Testis (tissue), 3 donors: Measurements from ENCODE around the gene SMYD3. TPM values are rescaled to one million over a fixed set of nuclear protein-coding genes. Genes with fewer than 3 reads are reported as not detected.

Experiments used
- DNase-seq: peaks from one replicate; pipeline ENCODE4 v3.0.0-alpha.2; 2019
- H3K27ac ChIP-seq, 2 donors: fragments of 200-600 bp; sonication (generic); one replicate each; pipeline ENCODE4 v1.5.1; 2019
- H3K27me3 ChIP-seq: fragments of 200-600 bp; sonication (generic); one replicate; pipeline ENCODE4 v1.5.1; 2019
- H3K36me3 ChIP-seq: fragments of 200-600 bp; sonication (generic); one replicate; pipeline ENCODE4 v1.5.1; 2017; ENCODE audit warnings: low read depth; ENCODE audit errors: missing control alignments
- H3K4me1 ChIP-seq: fragments of 200-600 bp; sonication (generic); one replicate; pipeline ENCODE4 v1.5.1; 2019
- H3K4me3 ChIP-seq, 2 donors: fragments of 200-600 bp; sonication (generic); one replicate each; pipeline ENCODE4 v1.5.1; 2017 to 2019
- H3K9me3 ChIP-seq: fragments of 200-600 bp; sonication (generic); one replicate; pipeline ENCODE4 v1.5.1; 2017
- POLR2A ChIP-seq: fragments of 450-650 bp; IDR thresholded peaks from one replicate; pipeline ENCODE4 v1.6.1; 2017; ENCODE audit warnings: antibody characterized with exemption, mild to moderate bottlenecking, moderate library complexity
- WGBS, 2 donors: methylation state at CpG; one replicate each; pipeline ENCODE4 v1.1.5; 2018; 5-methylcytosine and 5-hydroxymethylcytosine counted together
- intact Hi-C: fragments of 100-400 bp; cut with DNase I; formaldehyde crosslinking; loops from one replicate; pipeline ENCODE4 v1.15.1; 2023; ENCODE audit warnings: low total_unique reads
- polyA plus RNA-seq: library from polyadenylated mRNA; stranded (reverse); fragments of 350-450 nt; fragmentation: Illumina TruSeq; extraction: RNeasy Lipid Tissue Mini Kit (QIAGEN cat#74804); gene quantifications from one replicate; pipeline ENCODE4 v1.2.3, GENCODE V29; 2014; ENCODE audit warnings: low read depth, low replicate concordance; ENCODE audit not compliant: insufficient read depth
- total RNA-seq, 2 donors: library from RNA; depleted of rRNA; stranded (reverse); fragments of >200 nt; gene quantifications; one replicate each; pipeline ENCODE4 v1.2.3, GENCODE V29; 2016
- TF ChIP-seq, protein P1 (sequence below), 3 experiments: fragments of 450-650 bp in 2 of 3; fragments of 200-600 bp in 1 of 3; sonication (generic) in 1 of 3; IDR thresholded peaks; one replicate each; pipeline ENCODE4 v1.5.1; 2016 to 2019; ENCODE audit warnings: antibody characterized with exemption in 3 of 3, mild to moderate bottlenecking in 2 of 3, moderate library complexity in 1 of 3

SMYD3 gene
- total and polyA plus RNA-seq, 3 donors from 2014 or later: 23.0 to 38.8 (median 38.7) TPM

DNA sequence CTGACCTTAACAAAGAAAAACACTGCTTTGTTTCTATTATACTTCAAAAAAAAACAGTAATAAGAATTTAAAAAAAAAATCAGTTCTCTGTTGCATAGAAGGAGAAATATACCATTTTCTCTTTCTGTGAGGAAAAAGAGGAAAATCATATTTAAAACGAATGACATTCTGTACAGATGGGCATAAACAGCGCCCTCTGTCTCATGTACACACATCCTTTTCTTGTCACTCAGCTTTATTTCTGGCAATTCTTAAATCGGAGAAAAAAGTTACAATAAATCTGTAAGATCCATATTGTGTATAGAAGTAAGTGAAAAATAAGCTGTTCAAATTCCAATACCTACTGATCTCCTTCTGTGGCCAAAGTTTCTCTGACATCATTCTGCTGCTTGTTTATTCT, 245.4 kb downstream of the SMYD3 start:
- no peak overlapping the region for H3K27ac ChIP-seq
- 90 to 91% methylated on average over 3 of the region's 3 CpGs for WGBS, 2 donors
- no peaks in the 10 kb centered on the region for H3K27me3 ChIP-seq
- no peak overlapping the region for H3K4me3 ChIP-seq
- intact Hi-C loops: no loop called here
- DNase-seq: no peak
- H3K36me3 ChIP-seq: no peaks in the 10 kb centered on the region
- no peaks in the 10 kb centered on the region for H3K9me3 ChIP-seq
- TF ChIP-seq, protein P1, sequence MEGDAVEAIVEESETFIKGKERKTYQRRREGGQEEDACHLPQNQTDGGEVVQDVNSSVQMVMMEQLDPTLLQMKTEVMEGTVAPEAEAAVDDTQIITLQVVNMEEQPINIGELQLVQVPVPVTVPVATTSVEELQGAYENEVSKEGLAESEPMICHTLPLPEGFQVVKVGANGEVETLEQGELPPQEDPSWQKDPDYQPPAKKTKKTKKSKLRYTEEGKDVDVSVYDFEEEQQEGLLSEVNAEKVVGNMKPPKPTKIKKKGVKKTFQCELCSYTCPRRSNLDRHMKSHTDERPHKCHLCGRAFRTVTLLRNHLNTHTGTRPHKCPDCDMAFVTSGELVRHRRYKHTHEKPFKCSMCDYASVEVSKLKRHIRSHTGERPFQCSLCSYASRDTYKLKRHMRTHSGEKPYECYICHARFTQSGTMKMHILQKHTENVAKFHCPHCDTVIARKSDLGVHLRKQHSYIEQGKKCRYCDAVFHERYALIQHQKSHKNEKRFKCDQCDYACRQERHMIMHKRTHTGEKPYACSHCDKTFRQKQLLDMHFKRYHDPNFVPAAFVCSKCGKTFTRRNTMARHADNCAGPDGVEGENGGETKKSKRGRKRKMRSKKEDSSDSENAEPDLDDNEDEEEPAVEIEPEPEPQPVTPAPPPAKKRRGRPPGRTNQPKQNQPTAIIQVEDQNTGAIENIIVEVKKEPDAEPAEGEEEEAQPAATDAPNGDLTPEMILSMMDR (IDR thresholded peaks at IDR 0.05): no peak
- no peak for TF ChIP-seq POLR2A
- no peaks in the 10 kb centered on the region for H3K4me1 ChIP-seq

DNA sequence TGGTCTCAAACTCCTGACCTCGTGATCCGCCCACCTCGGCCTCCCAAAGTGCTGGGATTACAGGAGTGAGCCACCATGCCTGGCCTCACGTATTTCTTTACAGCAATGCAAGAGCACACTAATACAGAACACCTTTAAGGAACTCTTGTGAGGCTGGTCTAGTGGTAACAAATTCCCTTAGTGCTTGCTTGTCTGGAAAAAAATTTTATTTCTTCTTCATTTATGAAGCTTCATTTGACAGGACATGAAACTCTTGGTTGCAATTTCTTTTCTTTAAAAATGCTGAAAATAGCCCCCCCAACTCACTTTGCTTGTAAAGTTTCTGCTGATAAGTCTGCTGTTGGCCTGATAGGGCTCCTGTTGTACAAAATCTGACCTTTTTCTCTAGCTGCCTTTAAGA, 248.8 kb downstream of the SMYD3 start:
- intact Hi-C loops: no loop called here
- no peaks in the 10 kb centered on the region for H3K4me1 ChIP-seq
- TF ChIP-seq, protein P1 (IDR thresholded peaks at IDR 0.05): no peak
- H3K27ac ChIP-seq: no peak overlapping the region
- no peak for DNase-seq
- no peaks in the 10 kb centered on the region for H3K27me3 ChIP-seq
- WGBS, 2 donors: 86 to 92% methylated on average over 4 of the region's 4 CpGs
- H3K9me3 ChIP-seq: no peaks in the 10 kb centered on the region
- H3K36me3 ChIP-seq: no peaks in the 10 kb centered on the region
- no peak overlapping the region for H3K4me3 ChIP-seq

GRCh38 chr1:246255773-246256172, 251.3 kb downstream of the SMYD3 start:
- H3K4me1 ChIP-seq: no peaks in the 10 kb centered on the region
- intact Hi-C loops: no loop called here
- no peak for DNase-seq
- WGBS, 2 donors: 73 to 94% methylated on average over 2 of the region's 2 CpGs
- H3K27ac ChIP-seq: no peak overlapping the region
- no peaks in the 10 kb centered on the region for H3K9me3 ChIP-seq
- H3K27me3 ChIP-seq: no peaks in the 10 kb centered on the region
- H3K4me3 ChIP-seq: no peak overlapping the region
- no peaks in the 10 kb centered on the region for H3K36me3 ChIP-seq
- TF ChIP-seq, protein P1 (IDR thresholded peaks at IDR 0.05): no peak
- no peak for TF ChIP-seq POLR2A

DNA sequence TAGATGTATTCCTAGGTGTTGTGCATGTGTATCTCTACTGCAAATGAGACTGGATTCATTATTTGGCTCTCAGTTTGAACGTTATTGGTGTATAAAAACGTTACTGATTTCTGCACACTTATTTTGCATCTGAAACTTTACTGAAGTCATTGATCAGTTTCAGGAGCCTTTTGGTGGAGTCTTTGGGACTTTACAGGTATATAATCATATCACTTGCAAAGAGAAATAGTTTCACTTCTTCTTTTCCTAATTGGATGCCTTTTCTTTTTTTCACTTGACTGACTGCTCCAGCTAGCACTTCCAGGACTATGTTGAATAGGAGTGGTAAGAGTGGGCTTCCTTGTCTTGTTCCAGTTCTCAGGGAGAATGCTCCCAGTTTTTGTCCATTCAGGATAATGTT, 252.2 kb downstream of the SMYD3 start:
- no peaks in the 10 kb centered on the region for H3K27me3 ChIP-seq
- H3K27ac ChIP-seq: no peak overlapping the region
- no peak overlapping the region for H3K4me3 ChIP-seq
- intact Hi-C loops: no loop called here
- DNase-seq: no peak
- no peaks in the 10 kb centered on the region for H3K4me1 ChIP-seq
- WGBS, 2 donors: 68 to 69% methylated on average over 2 of the region's 2 CpGs
- H3K36me3 ChIP-seq: no peaks in the 10 kb centered on the region
- H3K9me3 ChIP-seq: no peaks in the 10 kb centered on the region
- no peak for TF ChIP-seq POLR2A
- TF ChIP-seq, protein P1 (IDR thresholded peaks at IDR 0.05): no peak

DNA sequence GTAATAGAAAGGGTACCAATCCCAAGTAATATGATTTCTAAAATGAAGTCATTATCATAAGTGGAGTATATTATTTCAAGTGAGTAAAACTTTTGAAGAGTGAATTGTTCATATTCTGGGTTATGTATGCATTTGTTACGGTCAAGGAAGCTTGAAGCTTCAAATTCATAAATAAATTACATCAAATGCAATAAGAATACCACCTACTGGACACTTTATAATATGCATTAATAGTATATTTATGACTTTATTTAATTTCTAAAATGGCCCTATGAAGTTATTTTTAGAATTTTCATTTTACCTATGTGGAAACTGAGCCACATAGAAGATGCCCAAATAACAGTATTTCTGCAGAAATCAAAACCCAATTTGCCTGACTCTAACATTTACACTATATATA, 260.6 kb downstream of the SMYD3 start:
- TF ChIP-seq, protein P1 (IDR thresholded peaks at IDR 0.05): no peak
- no peak for TF ChIP-seq POLR2A
- DNase-seq: no peak

More for the DNA sequence above, 260.6 kb downstream of the SMYD3 start:
- H3K4me3 ChIP-seq: no peak overlapping the region
- H3K27me3 ChIP-seq: no peaks in the 10 kb centered on the region
- H3K27ac ChIP-seq: no peak overlapping the region
- no peaks in the 10 kb centered on the region for H3K9me3 ChIP-seq
- no peaks in the 10 kb centered on the region for H3K4me1 ChIP-seq
- 94 to 96% methylated on average over 1 of the region's 1 CpG for WGBS, 2 donors
- no peaks in the 10 kb centered on the region for H3K36me3 ChIP-seq
- intact Hi-C loops: no loop called here
